HL-60 (cell line): Measurements from ENCODE around the gene PXDN.
"Not testable (repeated sequence)": the region's sequence is repeated elsewhere in the genome, so short reads cannot be mapped to it uniquely, and the experiment has no call there.

Experiments used
- DNase-seq, 2 experiments: peaks; one replicate each; pipeline ENCODE4 v3.0.0-alpha.2; 2010 to 2020; ENCODE audit warnings: low read depth in 1 of 2, low spot score in 1 of 2
- H3K27ac ChIP-seq: fragments of 250-450 bp; sonication (Bioruptor Pico); replicated peaks from 2 replicates; pipeline ENCODE4 v1.5.1; 2020; ENCODE audit warnings: mild to moderate bottlenecking, moderate library complexity
- H3K27me3 ChIP-seq: fragments of 250-450 bp; sonication (Bioruptor Pico); 2 replicates; pipeline ENCODE4 v1.5.1; 2021; ENCODE audit warnings: mild to moderate bottlenecking, moderate library complexity; ENCODE audit not compliant: insufficient read depth, poor library complexity, severe bottlenecking
- H3K4me3 ChIP-seq: replicated peaks from 2 replicates; pipeline ENCODE4 v1.5.1; 2011; ENCODE audit warnings: mild to moderate bottlenecking, control low read depth, low read length; ENCODE audit not compliant: insufficient read depth
- GABPA ChIP-seq: IDR thresholded peaks from 2 replicates; pipeline ENCODE4 v1.6.1; 2012; ENCODE audit warnings: low read depth
- POLR2AphosphoS5 ChIP-seq: IDR thresholded peaks from 2 replicates; pipeline ENCODE4 v1.6.1; 2012; ENCODE audit warnings: low read depth
- SPI1 ChIP-seq: IDR thresholded peaks from 2 replicates; pipeline ENCODE4 v1.6.1; 2012; ENCODE audit warnings: low read depth, mild to moderate bottlenecking, borderline replicate concordance
- TF ChIP-seq, protein P1 (sequence below): IDR thresholded peaks from one replicate; pipeline ENCODE4 v1.5.1; 2011; ENCODE audit warnings: low read length, control low read depth, inconsistent platforms; ENCODE audit not compliant: insufficient read depth
- TF ChIP-seq, protein P2 (sequence below): IDR thresholded peaks from 2 replicates; pipeline ENCODE4 v1.6.1; 2012; ENCODE audit warnings: low read depth; ENCODE audit not compliant: insufficient replicate concordance

Gene PXDN

DNA sequence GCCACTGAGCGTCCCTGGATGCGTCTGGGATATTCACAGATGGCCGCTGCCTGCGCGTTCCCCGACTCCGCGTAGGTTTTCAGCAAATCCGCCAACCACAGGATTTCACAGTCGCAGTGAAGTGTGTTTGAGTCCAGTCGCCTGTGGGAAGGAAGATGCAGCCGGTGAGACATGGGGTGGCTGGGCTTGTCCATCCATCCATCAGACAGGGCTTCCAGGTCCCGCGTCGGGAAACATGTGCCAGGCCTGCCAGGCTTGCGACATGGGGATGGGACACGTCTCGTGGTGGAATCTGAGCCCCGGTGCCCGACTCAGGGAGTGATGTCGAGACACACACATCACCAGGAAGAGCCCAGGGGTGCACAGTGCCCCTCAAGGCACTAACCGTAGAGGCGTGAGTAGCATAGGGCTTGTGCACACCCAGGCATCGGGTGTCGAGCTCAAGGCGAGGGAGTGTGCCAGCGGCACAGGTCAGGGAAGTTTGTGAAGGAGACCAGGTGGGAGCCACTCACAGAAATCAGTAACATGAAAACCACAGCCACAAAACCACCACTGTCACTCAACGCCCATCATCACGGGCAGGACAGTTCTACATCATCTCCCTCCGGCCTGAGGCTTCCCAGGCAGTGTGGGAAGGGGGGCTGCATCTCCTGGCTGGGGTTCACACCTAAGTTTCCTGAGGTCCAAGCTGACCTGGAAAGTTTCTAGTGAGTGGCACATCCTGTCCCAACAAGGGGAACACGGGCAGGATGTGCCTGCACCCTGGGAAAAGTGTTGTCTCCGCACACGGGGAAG, 63.9 kb downstream of the PXDN start:
- no peaks in the 10 kb centered on the region for H3K27me3 ChIP-seq
- DNase-seq: no peak
- no peak overlapping the region for H3K27ac ChIP-seq
- no peak overlapping the region for H3K4me3 ChIP-seq
- TF ChIP-seq, protein P1, sequence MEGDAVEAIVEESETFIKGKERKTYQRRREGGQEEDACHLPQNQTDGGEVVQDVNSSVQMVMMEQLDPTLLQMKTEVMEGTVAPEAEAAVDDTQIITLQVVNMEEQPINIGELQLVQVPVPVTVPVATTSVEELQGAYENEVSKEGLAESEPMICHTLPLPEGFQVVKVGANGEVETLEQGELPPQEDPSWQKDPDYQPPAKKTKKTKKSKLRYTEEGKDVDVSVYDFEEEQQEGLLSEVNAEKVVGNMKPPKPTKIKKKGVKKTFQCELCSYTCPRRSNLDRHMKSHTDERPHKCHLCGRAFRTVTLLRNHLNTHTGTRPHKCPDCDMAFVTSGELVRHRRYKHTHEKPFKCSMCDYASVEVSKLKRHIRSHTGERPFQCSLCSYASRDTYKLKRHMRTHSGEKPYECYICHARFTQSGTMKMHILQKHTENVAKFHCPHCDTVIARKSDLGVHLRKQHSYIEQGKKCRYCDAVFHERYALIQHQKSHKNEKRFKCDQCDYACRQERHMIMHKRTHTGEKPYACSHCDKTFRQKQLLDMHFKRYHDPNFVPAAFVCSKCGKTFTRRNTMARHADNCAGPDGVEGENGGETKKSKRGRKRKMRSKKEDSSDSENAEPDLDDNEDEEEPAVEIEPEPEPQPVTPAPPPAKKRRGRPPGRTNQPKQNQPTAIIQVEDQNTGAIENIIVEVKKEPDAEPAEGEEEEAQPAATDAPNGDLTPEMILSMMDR: no peak
- no peak for TF ChIP-seq SPI1
- no peak for TF ChIP-seq POLR2AphosphoS5
- TF ChIP-seq, protein P2, sequence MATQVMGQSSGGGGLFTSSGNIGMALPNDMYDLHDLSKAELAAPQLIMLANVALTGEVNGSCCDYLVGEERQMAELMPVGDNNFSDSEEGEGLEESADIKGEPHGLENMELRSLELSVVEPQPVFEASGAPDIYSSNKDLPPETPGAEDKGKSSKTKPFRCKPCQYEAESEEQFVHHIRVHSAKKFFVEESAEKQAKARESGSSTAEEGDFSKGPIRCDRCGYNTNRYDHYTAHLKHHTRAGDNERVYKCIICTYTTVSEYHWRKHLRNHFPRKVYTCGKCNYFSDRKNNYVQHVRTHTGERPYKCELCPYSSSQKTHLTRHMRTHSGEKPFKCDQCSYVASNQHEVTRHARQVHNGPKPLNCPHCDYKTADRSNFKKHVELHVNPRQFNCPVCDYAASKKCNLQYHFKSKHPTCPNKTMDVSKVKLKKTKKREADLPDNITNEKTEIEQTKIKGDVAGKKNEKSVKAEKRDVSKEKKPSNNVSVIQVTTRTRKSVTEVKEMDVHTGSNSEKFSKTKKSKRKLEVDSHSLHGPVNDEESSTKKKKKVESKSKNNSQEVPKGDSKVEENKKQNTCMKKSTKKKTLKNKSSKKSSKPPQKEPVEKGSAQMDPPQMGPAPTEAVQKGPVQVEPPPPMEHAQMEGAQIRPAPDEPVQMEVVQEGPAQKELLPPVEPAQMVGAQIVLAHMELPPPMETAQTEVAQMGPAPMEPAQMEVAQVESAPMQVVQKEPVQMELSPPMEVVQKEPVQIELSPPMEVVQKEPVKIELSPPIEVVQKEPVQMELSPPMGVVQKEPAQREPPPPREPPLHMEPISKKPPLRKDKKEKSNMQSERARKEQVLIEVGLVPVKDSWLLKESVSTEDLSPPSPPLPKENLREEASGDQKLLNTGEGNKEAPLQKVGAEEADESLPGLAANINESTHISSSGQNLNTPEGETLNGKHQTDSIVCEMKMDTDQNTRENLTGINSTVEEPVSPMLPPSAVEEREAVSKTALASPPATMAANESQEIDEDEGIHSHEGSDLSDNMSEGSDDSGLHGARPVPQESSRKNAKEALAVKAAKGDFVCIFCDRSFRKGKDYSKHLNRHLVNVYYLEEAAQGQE: no peak
- TF ChIP-seq GABPA: no peak

DNA sequence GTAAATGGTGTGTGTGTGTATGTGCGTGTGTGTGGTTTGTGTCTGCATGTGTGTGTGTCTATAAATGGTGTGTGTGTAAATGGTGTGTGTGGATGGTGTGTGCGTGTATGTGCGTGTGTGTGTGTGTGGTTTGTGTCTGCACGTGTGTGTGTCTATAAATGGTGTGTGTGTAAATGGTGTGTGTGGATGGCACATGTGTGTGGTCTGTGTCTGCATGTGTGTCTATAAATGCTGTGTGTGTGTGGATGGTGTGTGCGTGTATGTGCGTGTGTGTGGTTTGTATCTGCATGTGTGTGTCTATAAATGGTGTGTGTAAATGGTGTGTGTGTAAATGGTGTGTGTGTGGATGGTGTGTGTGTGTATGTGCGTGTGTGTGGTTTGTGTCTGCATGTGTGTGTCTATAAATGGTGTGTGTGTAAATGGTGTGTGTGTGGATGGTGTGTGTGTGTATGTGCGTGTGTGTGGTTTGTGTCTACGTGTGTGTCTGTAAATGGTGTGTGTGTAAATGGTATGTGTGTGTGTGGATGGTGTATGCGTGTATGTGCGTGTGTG, 64.8 kb downstream of the PXDN start:
- H3K4me3 ChIP-seq, H3K27me3 ChIP-seq, H3K27ac ChIP-seq, DNase-seq: not testable (repeated sequence)

DNA sequence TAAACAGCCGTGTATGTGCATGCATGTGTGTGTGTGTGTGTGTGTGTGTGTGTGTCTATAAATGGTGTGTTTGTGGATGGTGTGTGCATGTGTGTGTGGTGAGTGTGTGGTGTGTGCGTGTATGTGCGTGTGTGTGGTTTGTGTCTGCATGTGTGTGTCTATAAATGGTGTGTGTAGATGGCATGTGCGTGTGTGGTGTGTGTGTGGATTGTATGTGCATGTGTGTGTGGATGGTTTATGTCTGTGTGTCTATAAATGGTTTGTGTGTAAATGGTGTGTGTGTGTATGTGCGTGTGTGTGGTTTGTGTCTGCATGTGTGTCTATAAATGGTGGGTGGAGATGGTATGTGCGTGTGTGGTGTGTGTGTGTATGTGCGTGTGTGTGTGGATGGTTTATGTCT, 65.2 kb downstream of the PXDN start:
- H3K27me3 ChIP-seq, H3K27ac ChIP-seq, DNase-seq, H3K4me3 ChIP-seq: not testable (repeated sequence)

DNA sequence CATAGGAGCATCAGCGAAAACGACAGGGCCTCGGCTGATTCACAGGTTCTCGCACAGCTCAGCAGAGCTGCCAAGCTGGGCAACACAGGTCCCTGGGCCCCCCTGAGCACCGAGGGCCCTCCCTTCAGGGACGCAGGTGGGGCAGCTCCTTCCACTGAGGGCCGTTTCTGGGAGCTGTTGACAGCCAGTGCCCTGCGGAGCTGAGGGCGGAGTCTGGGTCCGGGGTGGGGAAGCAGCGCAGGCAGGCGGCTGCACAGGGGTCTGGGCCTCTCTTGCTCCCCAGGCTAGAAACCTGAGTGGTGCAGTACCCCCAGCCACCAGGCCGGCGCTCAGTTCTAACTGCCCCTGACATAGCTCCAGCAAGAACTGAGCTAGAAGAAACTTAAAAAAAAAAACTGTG, 65.7 kb downstream of the PXDN start:
- DNase-seq: no peak
- Histone ChIP-seq H3K4me3 (no peak overlapping the region), H3K27ac (no peak overlapping the region), H3K27me3 (no peaks in the 10 kb centered on the region)
- TF ChIP-seq POLR2AphosphoS5 (no peak), SPI1 (no peak), GABPA (no peak)
- TF ChIP-seq, protein P2: no peak
- TF ChIP-seq, protein P1: no peak

DNA sequence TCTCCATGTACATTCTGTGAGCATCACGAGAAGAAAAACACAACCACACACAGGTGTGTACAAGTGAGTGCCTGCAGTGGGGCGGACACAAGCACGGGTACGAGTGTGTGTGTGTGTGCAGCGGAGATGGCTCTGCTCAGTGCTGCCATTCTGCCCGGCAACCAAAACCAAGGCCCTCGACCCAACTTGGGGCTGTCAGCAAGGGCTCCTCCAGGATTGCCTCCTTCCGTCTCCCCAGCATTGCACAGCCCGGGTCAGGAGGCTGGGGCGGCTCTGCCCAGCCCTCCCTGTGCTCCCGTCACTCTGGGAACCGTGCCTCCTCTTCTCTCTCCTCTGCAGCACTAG, 66.5 kb downstream of the PXDN start:
- Histone ChIP-seq H3K27ac (no peak overlapping the region), H3K4me3 (no peak overlapping the region), H3K27me3 (no peaks in the 10 kb centered on the region)
- DNase-seq: no peak
- TF ChIP-seq GABPA: no peak
- TF ChIP-seq, protein P2: no peak
- TF ChIP-seq, protein P1: no peak
- no peak for TF ChIP-seq POLR2AphosphoS5
- TF ChIP-seq SPI1: no peak
